GM13976 (cell line): ENCODE data around the gene ATRX.
"Not testable (repeated sequence)": the region's sequence is repeated elsewhere in the genome, so short reads cannot be mapped to it uniquely, and the experiment has no call there.

ENCODE experiments used
- DNase-seq: peaks from one replicate; pipeline ENCODE4 v3.0.0; 2012; ENCODE audit warnings: low spot score
- CTCF ChIP-seq: IDR thresholded peaks from 2 replicates; pipeline ENCODE4 v1.5.1; 2012; ENCODE audit warnings: borderline replicate concordance, mild to moderate bottlenecking; ENCODE audit not compliant: insufficient read depth; ENCODE audit errors: extremely low read depth, missing control alignments, control extremely low read depth
- in situ Hi-C: fragments of 300-500 bp; cut with MboI; formaldehyde crosslinking; loops from one replicate; pipeline ENCODE4 v1.12.0; 2022; ENCODE audit warnings: low sequenced_read_pairs, mixed read lengths, inconsistent platforms; ENCODE audit not compliant: unreplicated experiment

The ATRX gene

GRCh38 chrX:77622672-77623071 is 163.3 kb downstream of the ATRX start:
- DNase-seq = no peak
- TF ChIP-seq CTCF = no peak
- in situ Hi-C loops = no loop called here

- no peak for TF ChIP-seq CTCF
- in situ Hi-C loops = no loop called here
- DNase-seq = no peak
Measured at GRCh38 chrX:77622233-77622632, 163.8 kb downstream of the ATRX start.

- in situ Hi-C loops, DNase-seq: not testable (repeated sequence)
Measured at GRCh38 chrX:77621453-77621852, 164.6 kb downstream of the ATRX start.

- in situ Hi-C loops = no loop called here
- DNase-seq = no peak
Measured at GRCh38 chrX:77617206-77617605, 168.8 kb downstream of the ATRX start.

GRCh38 chrX:77603635-77604336 is 182.2 kb downstream of the ATRX start:
- DNase-seq = no peak
- in situ Hi-C loops = no loop called here
- TF ChIP-seq CTCF = no peak

More at GRCh38 chrX:77617206-77617605, 168.8 kb downstream of the ATRX start:
- TF ChIP-seq CTCF = no peak

GRCh38 chrX:77597511-77597910 is 188.5 kb downstream of the ATRX start:
- in situ Hi-C loops = no loop called here
- no peak for DNase-seq
- TF ChIP-seq CTCF = no peak

GRCh38 chrX:77597090-77597489 is 188.9 kb downstream of the ATRX start:
- no peak for TF ChIP-seq CTCF
- in situ Hi-C loops = no loop called here
- no peak for DNase-seq
